ENCODE data around the gene ASMT. TPM values are rescaled to one million over a fixed set of nuclear protein-coding genes. Genes with fewer than 3 reads are reported as not detected.
"Not testable (repeated sequence)": the region's sequence is repeated elsewhere in the genome, so short reads cannot be mapped to it uniquely, and the experiment has no call there.

ASMT gene, protein sequence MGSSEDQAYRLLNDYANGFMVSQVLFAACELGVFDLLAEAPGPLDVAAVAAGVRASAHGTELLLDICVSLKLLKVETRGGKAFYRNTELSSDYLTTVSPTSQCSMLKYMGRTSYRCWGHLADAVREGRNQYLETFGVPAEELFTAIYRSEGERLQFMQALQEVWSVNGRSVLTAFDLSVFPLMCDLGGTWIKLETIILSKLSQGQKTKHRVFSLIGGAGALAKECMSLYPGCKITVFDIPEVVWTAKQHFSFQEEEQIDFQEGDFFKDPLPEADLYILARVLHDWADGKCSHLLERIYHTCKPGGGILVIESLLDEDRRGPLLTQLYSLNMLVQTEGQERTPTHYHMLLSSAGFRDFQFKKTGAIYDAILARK
- total RNA-seq, result not detected in 2 replicates

GRCh38 chrX:1614927-1615326, at the start of gene ASMT:
ASMT (plus strand) TSS chrX:1615059; CDS start chrX:1615200, 141 bp downstream.
- no peak within 1 kb of the TSS for H3K4me3 ChIP-seq (ENCODE audit: low read depth, low read length)
- H3K36me3 ChIP-seq (ENCODE audit: control insufficient read depth, insufficient read depth, low read length), result no peaks in the 10 kb centered on the region
- TF ChIP-seq, protein P1, sequence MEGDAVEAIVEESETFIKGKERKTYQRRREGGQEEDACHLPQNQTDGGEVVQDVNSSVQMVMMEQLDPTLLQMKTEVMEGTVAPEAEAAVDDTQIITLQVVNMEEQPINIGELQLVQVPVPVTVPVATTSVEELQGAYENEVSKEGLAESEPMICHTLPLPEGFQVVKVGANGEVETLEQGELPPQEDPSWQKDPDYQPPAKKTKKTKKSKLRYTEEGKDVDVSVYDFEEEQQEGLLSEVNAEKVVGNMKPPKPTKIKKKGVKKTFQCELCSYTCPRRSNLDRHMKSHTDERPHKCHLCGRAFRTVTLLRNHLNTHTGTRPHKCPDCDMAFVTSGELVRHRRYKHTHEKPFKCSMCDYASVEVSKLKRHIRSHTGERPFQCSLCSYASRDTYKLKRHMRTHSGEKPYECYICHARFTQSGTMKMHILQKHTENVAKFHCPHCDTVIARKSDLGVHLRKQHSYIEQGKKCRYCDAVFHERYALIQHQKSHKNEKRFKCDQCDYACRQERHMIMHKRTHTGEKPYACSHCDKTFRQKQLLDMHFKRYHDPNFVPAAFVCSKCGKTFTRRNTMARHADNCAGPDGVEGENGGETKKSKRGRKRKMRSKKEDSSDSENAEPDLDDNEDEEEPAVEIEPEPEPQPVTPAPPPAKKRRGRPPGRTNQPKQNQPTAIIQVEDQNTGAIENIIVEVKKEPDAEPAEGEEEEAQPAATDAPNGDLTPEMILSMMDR (IDR thresholded peaks at IDR 0.05; ENCODE audit: insufficient read depth, low read length, poor library complexity, severe bottlenecking), result no peak
- H3K27me3 ChIP-seq (ENCODE audit: control insufficient read depth, insufficient read depth, low read length), result no peaks in the 10 kb centered on the region
- DNase-seq (ENCODE audit: low read depth), result no peak

- H3K4me3 ChIP-seq (ENCODE audit: low read depth, low read length); H3K36me3 ChIP-seq (ENCODE audit: control insufficient read depth, insufficient read depth, low read length): not testable (repeated sequence)
These were observed 40.7 kb upstream of the ASMT start for GRCh38 chrX:1574181-1574580.

GRCh38 chrX:1576201-1576992, 38.5 kb upstream of the ASMT start:
- Histone ChIP-seq H3K36me3 (ENCODE audit: control insufficient read depth, insufficient read depth, low read length) (no peaks in the 10 kb centered on the region), H3K4me3 (ENCODE audit: low read depth, low read length) (no peak overlapping the region), H3K27me3 (ENCODE audit: control insufficient read depth, insufficient read depth, low read length) (no peaks in the 10 kb centered on the region)
- TF ChIP-seq, protein P1 (IDR thresholded peaks at IDR 0.05; ENCODE audit: insufficient read depth, low read length, poor library complexity, severe bottlenecking), result no peak
- DNase-seq (ENCODE audit: low read depth), result no peak

More at GRCh38 chrX:1574181-1574580, 40.7 kb upstream of the ASMT start:
- H3K27me3 ChIP-seq (ENCODE audit: control insufficient read depth, insufficient read depth, low read length); DNase-seq (ENCODE audit: low read depth): not testable (repeated sequence)

GRCh38 chrX:1577845-1578244, 37.0 kb upstream of the ASMT start:
- TF ChIP-seq, protein P1 (IDR thresholded peaks at IDR 0.05; ENCODE audit: insufficient read depth, low read length, poor library complexity, severe bottlenecking), result no peak
- Histone ChIP-seq H3K36me3 (ENCODE audit: control insufficient read depth, insufficient read depth, low read length) (no peaks in the 10 kb centered on the region), H3K4me3 (ENCODE audit: low read depth, low read length) (no peak overlapping the region), H3K27me3 (ENCODE audit: control insufficient read depth, insufficient read depth, low read length) (no peaks in the 10 kb centered on the region)
- DNase-seq (ENCODE audit: low read depth), result no peak

GRCh38 chrX:1578511-1579173, 36.2 kb upstream of the ASMT start:
- Histone ChIP-seq H3K4me3 (ENCODE audit: low read depth, low read length) (no peak overlapping the region), H3K36me3 (ENCODE audit: control insufficient read depth, insufficient read depth, low read length) (no peaks in the 10 kb centered on the region), H3K27me3 (ENCODE audit: control insufficient read depth, insufficient read depth, low read length) (no peaks in the 10 kb centered on the region)
- TF ChIP-seq, protein P1 (IDR thresholded peaks at IDR 0.05; ENCODE audit: insufficient read depth, low read length, poor library complexity, severe bottlenecking), result no peak
- no peak for DNase-seq (ENCODE audit: low read depth)

DNA sequence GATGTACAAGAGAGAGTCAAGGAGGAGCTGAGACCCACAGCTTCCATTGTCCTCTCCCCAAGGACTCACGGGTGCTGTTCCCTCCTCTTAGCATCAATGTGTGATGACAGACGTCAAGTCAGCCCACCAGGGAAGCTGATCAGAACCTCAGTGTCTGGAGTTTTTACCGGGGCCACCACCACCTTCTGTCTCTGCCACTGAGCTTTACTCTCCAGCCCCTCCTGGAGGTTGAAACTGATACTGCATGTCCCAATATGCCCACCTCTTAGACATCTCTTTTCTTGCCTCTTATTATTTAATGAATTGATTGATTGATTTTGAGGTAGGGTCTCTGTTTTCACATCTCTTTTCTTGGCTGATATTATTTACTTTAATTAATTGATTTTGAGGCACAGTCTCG, 33.7 kb upstream of the ASMT start:
- TF ChIP-seq, protein P1 (IDR thresholded peaks at IDR 0.05; ENCODE audit: insufficient read depth, low read length, poor library complexity, severe bottlenecking), result peak; percentile 61
- no peaks in the 10 kb centered on the region for H3K36me3 ChIP-seq (ENCODE audit: control insufficient read depth, insufficient read depth, low read length)
- H3K4me3 ChIP-seq (ENCODE audit: low read depth, low read length), result no peak overlapping the region
- no peaks in the 10 kb centered on the region for H3K27me3 ChIP-seq (ENCODE audit: control insufficient read depth, insufficient read depth, low read length)
- DNase-seq (ENCODE audit: low read depth), result no peak

Data from kidney epithelial cell (primary cell).